IPS-18a (cell line): Measurements from ENCODE around the gene ARV1.

Experiments
- H3K27ac ChIP-seq: one replicate; pipeline ENCODE4 v1.5.1; 2013; ENCODE audit warnings: low read length
- H3K27me3 ChIP-seq: one replicate; pipeline ENCODE4 v1.6.1; 2013; ENCODE audit warnings: mild to moderate bottlenecking, low read length; ENCODE audit not compliant: control insufficient read depth, insufficient read depth
- H3K36me3 ChIP-seq: one replicate; pipeline ENCODE4 v1.6.1; 2013; ENCODE audit warnings: low read depth, low read length; ENCODE audit not compliant: control insufficient read depth
- H3K4me1 ChIP-seq: one replicate; pipeline ENCODE4 v1.6.1; 2013; ENCODE audit warnings: low read depth, low read length; ENCODE audit not compliant: control insufficient read depth
- H3K4me3 ChIP-seq: one replicate; pipeline ENCODE4 v1.5.1; 2013; ENCODE audit warnings: low read length
- H3K9ac ChIP-seq: one replicate; pipeline ENCODE4 v1.6.1; 2013; ENCODE audit warnings: mild to moderate bottlenecking, low read length, moderate library complexity
- H3K9me3 ChIP-seq: one replicate; pipeline ENCODE4 v1.6.1; 2013; ENCODE audit warnings: low read depth, low read length; ENCODE audit not compliant: control insufficient read depth

ARV1 gene

DNA sequence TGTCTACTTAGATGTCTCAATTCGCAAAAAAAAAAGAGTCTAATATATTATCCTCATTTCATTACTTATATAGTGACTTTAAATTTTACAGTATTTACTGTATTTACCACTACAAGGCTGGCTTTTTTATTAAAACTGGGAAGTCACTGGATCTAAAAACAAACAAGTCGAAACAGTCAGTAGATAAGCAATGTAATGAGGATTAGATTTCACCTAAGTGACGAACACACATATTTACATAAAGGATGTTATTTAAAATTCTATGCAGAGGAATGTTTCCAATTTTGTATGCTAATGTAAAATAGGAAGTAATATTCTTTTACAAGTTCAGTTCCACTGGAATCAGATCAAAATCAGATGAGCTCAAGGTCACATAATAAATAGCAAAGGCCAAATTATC lies 28.5 kb upstream of the ARV1 start:
- Histone ChIP-seq H3K9ac (no peak overlapping the region), H3K4me1 (no peaks in the 10 kb centered on the region), H3K27ac (no peak overlapping the region), H3K36me3 (no peaks in the 10 kb centered on the region), H3K9me3 (no peaks in the 10 kb centered on the region), H3K27me3 (no peaks in the 10 kb centered on the region), H3K4me3 (no peak overlapping the region)

DNA sequence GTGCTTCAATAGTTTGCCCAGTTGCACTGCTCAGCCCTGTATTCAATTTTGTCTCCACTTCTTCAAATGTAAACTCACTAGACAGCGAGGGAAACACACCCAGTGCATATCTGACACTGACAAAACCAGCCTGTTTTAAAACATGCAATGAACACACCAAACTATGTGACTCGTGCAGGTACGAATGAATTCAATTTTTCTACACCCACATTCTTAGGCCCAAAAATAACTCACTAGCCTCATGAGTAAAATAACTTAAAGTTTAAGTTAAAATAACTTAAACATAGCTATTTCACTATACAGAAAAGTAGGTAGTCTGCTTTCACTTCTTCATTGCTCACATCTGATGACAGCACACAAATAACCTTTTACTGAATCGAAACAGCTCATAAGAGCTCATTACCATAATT lies 21.3 kb upstream of the ARV1 start:
- H3K4me1 ChIP-seq: no peaks in the 10 kb centered on the region
- H3K36me3 ChIP-seq: no peaks in the 10 kb centered on the region
- no peaks in the 10 kb centered on the region for H3K27me3 ChIP-seq
- H3K4me3 ChIP-seq: no peak overlapping the region
- no peaks in the 10 kb centered on the region for H3K9me3 ChIP-seq
- H3K27ac ChIP-seq: no peak overlapping the region
- no peak overlapping the region for H3K9ac ChIP-seq

DNA sequence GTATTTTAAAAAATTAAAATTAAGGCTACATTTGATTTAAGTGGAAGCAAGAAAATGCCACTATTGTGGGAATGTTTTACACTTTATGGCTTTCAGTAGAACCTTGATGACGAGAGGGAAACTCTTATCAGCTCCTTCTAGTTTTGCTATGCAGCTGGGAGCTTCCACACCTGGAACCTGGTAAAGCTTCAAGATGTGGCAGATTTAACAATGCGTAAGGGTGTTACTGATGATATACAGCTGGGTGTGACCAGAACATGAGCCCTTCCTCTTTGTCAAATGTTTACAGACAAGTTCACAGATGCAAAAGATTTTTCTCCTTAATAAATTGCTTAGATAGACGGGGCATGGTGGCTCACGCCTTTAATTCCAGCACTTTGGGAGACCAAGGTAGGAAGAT lies 20.5 kb upstream of the ARV1 start:
- Histone ChIP-seq H3K36me3 (no peaks in the 10 kb centered on the region), H3K27me3 (no peaks in the 10 kb centered on the region), H3K9ac (no peak overlapping the region), H3K4me3 (no peak overlapping the region), H3K9me3 (no peaks in the 10 kb centered on the region), H3K4me1 (no peaks in the 10 kb centered on the region), H3K27ac (no peak overlapping the region)

DNA sequence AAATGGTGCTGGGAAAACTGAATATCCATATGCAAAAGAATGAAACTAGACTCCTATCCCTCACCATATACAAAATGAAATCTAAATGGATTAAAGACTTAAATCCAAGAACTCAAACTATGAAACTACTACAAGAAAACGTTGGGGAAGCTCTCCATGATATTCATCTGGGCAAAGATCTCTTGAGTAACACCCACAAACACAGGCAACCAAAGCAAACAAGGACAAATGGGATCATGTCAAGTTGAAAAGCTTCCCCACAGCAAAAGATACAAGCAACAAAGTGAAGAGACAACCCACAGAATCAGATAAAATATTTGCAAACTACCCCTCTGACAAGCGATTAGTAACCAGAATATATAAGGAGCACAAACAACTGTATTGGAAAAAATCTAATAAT lies 14.0 kb upstream of the ARV1 start:
- Histone ChIP-seq H3K27me3 (no peaks in the 10 kb centered on the region), H3K36me3 (no peaks in the 10 kb centered on the region), H3K4me1 (no peaks in the 10 kb centered on the region), H3K9me3 (no peaks in the 10 kb centered on the region), H3K4me3 (no peak overlapping the region), H3K27ac (no peak overlapping the region), H3K9ac (no peak overlapping the region)

DNA sequence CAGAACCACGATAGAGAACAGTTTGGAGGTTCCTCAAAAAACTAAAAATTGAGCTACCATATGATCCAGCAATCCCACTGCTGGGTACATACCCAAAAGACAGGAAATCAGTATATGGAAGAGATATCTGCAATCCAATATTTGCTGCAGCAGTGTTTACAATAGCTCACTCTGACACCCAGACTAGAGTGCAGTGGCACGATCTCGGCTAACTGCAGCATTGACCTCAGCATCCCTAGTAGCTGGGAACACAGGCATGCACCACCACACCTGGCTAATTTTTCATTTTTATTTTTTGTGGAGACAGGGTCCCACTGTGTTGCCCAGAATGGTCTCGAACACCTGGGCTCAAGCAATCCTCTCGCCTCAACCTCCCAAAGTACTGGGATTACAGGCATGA lies 13.4 kb upstream of the ARV1 start:
- no peaks in the 10 kb centered on the region for H3K27me3 ChIP-seq
- H3K4me3 ChIP-seq: no peak overlapping the region
- H3K9me3 ChIP-seq: no peaks in the 10 kb centered on the region
- H3K36me3 ChIP-seq: no peaks in the 10 kb centered on the region
- H3K27ac ChIP-seq: no peak overlapping the region
- H3K4me1 ChIP-seq: no peaks in the 10 kb centered on the region
- no peak overlapping the region for H3K9ac ChIP-seq

DNA sequence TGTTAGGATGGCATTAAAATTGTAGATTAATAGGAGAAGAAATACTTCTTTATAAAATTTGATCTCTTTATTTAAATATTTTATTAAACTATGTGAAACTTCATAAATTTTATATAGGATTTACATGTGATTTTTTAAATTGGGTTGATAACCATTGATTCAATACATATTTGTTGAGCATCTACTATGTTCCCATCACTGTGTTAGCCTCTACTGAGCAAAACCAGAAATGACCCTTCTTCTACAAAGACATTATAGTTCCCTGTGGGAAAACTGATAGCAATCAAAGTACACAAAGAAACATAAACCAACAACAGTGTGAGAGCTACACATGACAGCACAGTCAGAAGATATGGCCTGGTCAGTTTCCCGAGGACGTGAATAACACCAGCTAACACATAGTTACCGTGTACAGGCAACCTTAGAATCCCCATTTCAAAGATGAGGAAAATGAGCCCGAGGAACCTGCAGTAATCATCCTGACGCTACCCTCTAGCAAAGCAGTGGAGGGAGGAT lies 12.5 kb upstream of the ARV1 start:
- Histone ChIP-seq H3K4me1 (no peaks in the 10 kb centered on the region), H3K4me3 (no peak overlapping the region), H3K9ac (no peak overlapping the region), H3K36me3 (no peaks in the 10 kb centered on the region), H3K9me3 (no peaks in the 10 kb centered on the region), H3K27me3 (no peaks in the 10 kb centered on the region), H3K27ac (no peak overlapping the region)

DNA sequence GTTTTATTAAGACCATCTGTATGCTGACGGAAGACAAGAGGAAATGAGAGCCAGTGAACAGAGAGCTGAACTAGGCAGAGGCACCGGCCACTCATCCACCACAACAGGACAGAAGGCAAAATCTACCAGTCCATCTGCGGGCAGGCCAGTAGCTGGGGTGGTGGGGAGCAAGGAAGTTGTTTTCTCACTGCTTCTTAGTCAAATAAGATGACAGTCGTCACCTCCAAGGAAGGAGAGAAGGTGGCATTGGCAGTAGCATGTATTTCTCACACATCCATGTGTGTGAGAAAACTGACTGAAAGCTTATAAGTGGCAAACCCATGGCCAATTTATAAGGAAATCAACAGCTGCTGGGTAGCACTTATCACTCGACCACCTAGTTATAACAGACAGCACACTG lies 8.5 kb upstream of the ARV1 start:
- H3K27me3 ChIP-seq: no peaks in the 10 kb centered on the region
- H3K9me3 ChIP-seq: no peaks in the 10 kb centered on the region
- no peak overlapping the region for H3K27ac ChIP-seq
- no peak overlapping the region for H3K4me3 ChIP-seq
- no peaks in the 10 kb centered on the region for H3K36me3 ChIP-seq
- H3K9ac ChIP-seq: no peak overlapping the region
- H3K4me1 ChIP-seq: no peaks in the 10 kb centered on the region

DNA sequence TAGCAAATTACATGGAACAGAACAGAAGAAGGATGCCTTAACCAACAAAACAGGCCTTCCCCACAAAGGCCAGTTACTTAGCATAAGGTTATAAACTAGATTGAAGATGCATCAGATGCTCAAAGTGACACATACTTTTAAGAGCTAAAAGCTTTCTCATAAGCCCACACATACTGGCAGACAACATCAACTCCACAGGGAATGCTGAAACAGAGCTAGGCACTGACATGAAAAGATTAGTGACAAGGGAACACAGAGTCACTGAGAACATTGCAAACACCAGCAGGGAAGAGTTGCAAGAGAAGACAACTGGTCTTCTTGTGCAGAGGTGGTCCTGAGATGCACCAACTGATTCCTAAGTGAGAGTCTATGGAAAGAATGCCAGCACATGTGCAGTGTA lies 7.1 kb upstream of the ARV1 start:
- no peak overlapping the region for H3K4me3 ChIP-seq
- H3K4me1 ChIP-seq: no peaks in the 10 kb centered on the region
- no peak overlapping the region for H3K9ac ChIP-seq
- H3K27me3 ChIP-seq: peaks cover 4% of the 10 kb centered on the region
- H3K36me3 ChIP-seq: no peaks in the 10 kb centered on the region
- H3K27ac ChIP-seq: no peak overlapping the region
- no peaks in the 10 kb centered on the region for H3K9me3 ChIP-seq

DNA sequence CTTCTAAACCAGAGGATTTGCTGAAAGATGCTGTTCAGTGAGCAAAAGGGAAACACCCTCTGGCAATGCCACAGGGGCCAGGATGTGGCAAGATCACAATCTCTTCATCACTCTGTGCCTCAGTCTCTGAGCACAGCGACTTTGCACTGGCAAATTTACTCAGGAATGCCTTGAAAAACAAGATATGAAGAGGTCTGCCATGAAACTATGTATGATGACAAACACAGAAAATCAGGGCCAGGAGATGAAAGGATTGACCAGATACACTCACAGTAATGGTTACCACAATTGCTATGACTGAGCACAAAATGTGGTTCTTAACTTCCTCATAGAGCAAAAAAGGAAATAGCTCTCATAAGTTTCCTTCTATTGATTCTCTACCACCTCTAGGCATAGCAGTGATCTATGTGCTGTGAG lies 6.0 kb upstream of the ARV1 start:
- H3K4me1 ChIP-seq: peaks cover 6% of the 10 kb centered on the region
- H3K27ac ChIP-seq: no peak overlapping the region
- no peaks in the 10 kb centered on the region for H3K9me3 ChIP-seq
- H3K27me3 ChIP-seq: peaks cover 15% of the 10 kb centered on the region
- H3K36me3 ChIP-seq: no peaks in the 10 kb centered on the region
- H3K4me3 ChIP-seq: no peak overlapping the region
- H3K9ac ChIP-seq: no peak overlapping the region

DNA sequence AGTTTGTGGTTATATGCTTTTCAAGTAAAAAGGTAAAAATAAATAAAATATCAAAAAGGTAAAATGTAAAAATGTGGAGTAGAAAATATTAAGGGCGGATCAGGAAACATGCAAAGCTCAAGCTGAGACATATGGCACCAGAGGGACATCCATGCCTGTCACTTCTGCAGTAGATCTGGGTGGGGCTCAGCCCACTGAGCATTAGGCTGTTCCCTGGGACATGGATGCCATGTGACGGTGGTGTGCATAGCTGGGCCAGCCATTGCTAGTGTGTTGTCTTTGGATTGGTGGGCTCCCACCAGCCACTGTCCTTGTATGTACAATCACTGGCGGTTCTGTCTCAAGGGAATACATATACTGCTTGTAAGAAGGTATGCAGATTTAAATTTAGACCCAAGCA lies 3.3 kb upstream of the ARV1 start:
- H3K4me1 ChIP-seq: peaks cover 10% of the 10 kb centered on the region
- no peak overlapping the region for H3K4me3 ChIP-seq
- H3K27ac ChIP-seq: no peak overlapping the region
- H3K36me3 ChIP-seq: no peaks in the 10 kb centered on the region
- no peaks in the 10 kb centered on the region for H3K9me3 ChIP-seq
- no peak overlapping the region for H3K9ac ChIP-seq
- H3K27me3 ChIP-seq: peaks cover 28% of the 10 kb centered on the region

DNA sequence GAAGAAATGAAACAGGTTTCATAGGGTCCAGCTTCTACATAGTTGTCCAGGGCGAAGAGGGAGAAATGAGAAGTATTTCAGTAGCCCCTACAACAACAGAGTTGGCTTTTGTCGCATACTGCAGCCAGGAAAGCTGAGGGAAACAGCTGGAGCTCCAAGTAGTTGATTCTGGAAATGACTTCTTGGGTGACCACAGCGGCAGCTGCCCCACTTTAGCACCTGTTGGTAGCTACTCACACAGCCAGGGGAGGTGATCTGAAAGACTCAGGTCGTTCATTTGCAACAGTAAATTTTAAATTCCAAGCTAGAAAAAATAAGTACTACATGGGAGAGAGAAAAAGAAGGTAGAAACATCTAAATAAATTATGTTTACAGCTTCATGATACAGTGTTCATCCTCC lies 2.5 kb upstream of the ARV1 start:
- Histone ChIP-seq H3K9ac (no peak overlapping the region), H3K4me3 (no peak overlapping the region), H3K9me3 (no peaks in the 10 kb centered on the region), H3K27ac (no peak overlapping the region), H3K27me3 (peaks cover 35% of the 10 kb centered on the region), H3K36me3 (no peaks in the 10 kb centered on the region), H3K4me1 (peaks cover 10% of the 10 kb centered on the region)

DNA sequence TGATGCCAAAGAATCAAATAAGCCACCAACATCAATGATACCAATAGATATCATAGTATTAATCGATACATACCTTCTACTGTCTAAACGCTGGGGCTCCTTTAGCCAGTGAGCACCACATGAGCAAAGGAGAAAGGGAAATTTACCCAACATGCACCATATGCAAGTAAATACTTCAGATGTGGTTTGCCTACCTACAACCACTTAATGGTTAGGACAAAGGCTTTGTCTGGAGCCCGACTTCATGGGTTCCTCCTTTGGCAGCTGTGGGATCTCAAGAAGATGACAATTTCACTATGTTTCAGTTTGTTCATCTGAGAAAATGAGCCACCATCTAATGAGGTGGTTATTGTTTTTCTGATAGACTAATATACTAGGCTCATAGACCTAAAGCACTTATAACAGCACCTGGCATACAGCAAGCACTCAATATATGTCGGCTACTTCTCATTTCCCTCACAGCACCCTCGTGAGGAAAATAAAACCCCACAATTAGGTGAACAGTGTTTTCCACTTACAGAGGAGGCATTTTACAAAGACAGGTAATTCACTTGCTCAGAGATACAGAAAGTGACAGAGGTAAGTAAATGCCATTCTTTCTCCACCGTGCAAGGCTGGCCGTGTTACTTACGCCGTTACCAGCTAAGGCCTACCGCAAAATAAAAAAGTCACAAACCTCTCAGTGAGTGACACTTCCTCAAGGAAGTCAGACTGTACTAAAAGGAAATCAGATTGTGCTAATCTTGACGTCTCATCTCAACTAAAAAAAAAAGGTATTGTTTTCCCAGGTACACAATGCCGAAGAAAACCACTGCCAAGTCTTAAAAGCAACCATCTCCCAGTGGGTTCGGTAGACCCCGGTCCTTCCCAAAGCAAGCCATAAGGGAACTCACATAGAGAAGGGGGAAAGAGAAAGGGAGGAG lies 1.8 kb upstream of the ARV1 start:
- H3K4me3 ChIP-seq: peak overlapping the region; percentile 98
- peaks cover 42% of the 10 kb centered on the region for H3K27me3 ChIP-seq
- H3K27ac ChIP-seq: no peak overlapping the region
- no peak overlapping the region for H3K9ac ChIP-seq
- H3K4me1 ChIP-seq: peaks cover 10% of the 10 kb centered on the region
- no peaks in the 10 kb centered on the region for H3K36me3 ChIP-seq
- no peaks in the 10 kb centered on the region for H3K9me3 ChIP-seq
